HepG2 (cell line): Measurements from ENCODE around the gene GJB5. TPM values are rescaled to one million over a fixed set of nuclear protein-coding genes. Genes with fewer than 3 reads are reported as not detected.

Source experiments
- ATAC-seq: fragments of 200-7000 bp; cut with Tn5 transposase; 3 replicates; pipeline ENCODE4 v1.9.1; 2020; ENCODE audit warnings: mild to moderate bottlenecking, moderate library complexity
- BruUV-seq: library from RNA; stranded (reverse); fragments of 400-500 nt; replicated peaks from 2 replicates; lab custom pipeline; 2021; lab: Mats Ljungman, UMichigan
- CTCF ChIA-PET: fragments of 300-600 bp; formaldehyde crosslinking; extraction: SDS; loops from one replicate; lab custom pipeline; 2021; ENCODE audit warnings: low total read pairs, inconsistent platforms, low intra/inter-chr PET ratio; lab: Yijun Ruan, JAX
- POLR2A ChIA-PET: fragments of 350-600 bp; sonication (Branson Sonifier 250); formaldehyde crosslinking; loops from one replicate; lab custom pipeline; 2020; ENCODE audit warnings: antibody characterized with exemption, inconsistent platforms; lab: Yijun Ruan, JAX
- DNase-seq: peaks from one replicate; pipeline ENCODE4 v3.0.0-alpha.2; 2015; ENCODE audit warnings: low spot score
- FAIRE-seq: peaks from 3 replicates; lab custom pipeline; 2011; peaks lifted over from hg19 to GRCh38; lab: Jason Lieb, UNC
- H2AFZ ChIP-seq: one replicate; pipeline ENCODE4 v1.6.1; 2011; ENCODE audit warnings: low read length, inconsistent platforms
- H3K27ac ChIP-seq: fragments of 300-600 bp; 3 replicates; pipeline ENCODE4 v1.8.0; 2011; ENCODE audit warnings: mixed run types, mild to moderate bottlenecking, mixed read lengths, low read length, inconsistent platforms; ENCODE audit not compliant: insufficient read depth; ENCODE audit errors: extremely low read length
- H3K27me3 ChIP-seq, 2 experiments: fragments of 200-600 bp in 1 of 2; 2 replicates in 1 of 2; 3 replicates in 1 of 2; pipeline versions ENCODE4 v1.6.0 to v1.8.0; 2011; ENCODE audit warnings: low read length in 2 of 2, mild to moderate bottlenecking in 2 of 2, moderate library complexity in 2 of 2, inconsistent platforms in 1 of 2; ENCODE audit not compliant: insufficient read depth in 2 of 2, control insufficient read depth in 1 of 2
- H3K36me3 ChIP-seq, 2 experiments: fragments of 200-600 bp in 1 of 2; replicated peaks in 1 of 2; 2 replicates in 1 of 2; 3 replicates in 1 of 2; pipeline versions ENCODE4 v1.5.1 to v1.8.0; 2011; ENCODE audit warnings: low read length in 2 of 2, inconsistent platforms in 1 of 2; ENCODE audit not compliant: insufficient read depth in 2 of 2, control insufficient read depth in 1 of 2
- H3K4me1 ChIP-seq: 2 replicates; pipeline ENCODE4 v1.5.1; 2012; ENCODE audit warnings: low read length, inconsistent platforms; ENCODE audit not compliant: insufficient read depth
- H3K4me2 ChIP-seq: 2 replicates; pipeline ENCODE4 v1.6.0; 2011; ENCODE audit warnings: low read depth, low read length, inconsistent platforms
- H3K4me3 ChIP-seq, 3 experiments: fragments of 200-600 bp in 1 of 3; sonication (generic), shearing (Covaris generic) in 1 of 3; replicated peaks in 1 of 3; 2 replicates each; pipeline ENCODE4 v1.5.1; 2011 to 2016; ENCODE audit warnings: low read length in 3 of 3, inconsistent platforms in 2 of 3, low read depth in 2 of 3, mild to moderate bottlenecking in 2 of 3, control low read depth in 1 of 3, mixed read lengths in 1 of 3; ENCODE audit not compliant: insufficient read depth in 1 of 3
- H3K79me2 ChIP-seq: one replicate; pipeline ENCODE4 v1.6.1; 2011; ENCODE audit warnings: low read length, inconsistent platforms; ENCODE audit not compliant: insufficient read depth
- H3K9ac ChIP-seq: 2 replicates; pipeline ENCODE4 v1.6.0; 2011; ENCODE audit warnings: mild to moderate bottlenecking, low read depth, low read length, inconsistent platforms; ENCODE audit not compliant: insufficient read depth
- H3K9me3 ChIP-seq: 2 replicates; pipeline ENCODE4 v1.5.1; 2012; ENCODE audit warnings: mild to moderate bottlenecking, low read length
- H4K20me1 ChIP-seq: 2 replicates; pipeline ENCODE4 v1.6.0; 2011; ENCODE audit warnings: inconsistent platforms, mild to moderate bottlenecking, low read length, moderate library complexity; ENCODE audit not compliant: insufficient read depth
- ATF1 ChIP-seq: IDR thresholded peaks from 2 replicates; pipeline ENCODE4 v1.6.1; 2016; ENCODE audit warnings: mild to moderate bottlenecking, control low read depth
- ATF3 ChIP-seq: sonication (generic); formaldehyde crosslinking; IDR thresholded peaks from 2 replicates; pipeline ENCODE4 v1.4.0; 2020; ENCODE audit warnings: missing genetic modification reagents
- CBX2 ChIP-seq, 2 experiments: fragments of 200-600 bp in 1 of 2; sonication (generic); formaldehyde crosslinking in 1 of 2; IDR thresholded peaks; 2 replicates each; pipeline versions ENCODE4 v1.7.0 to v1.8.1; 2018 to 2022; ENCODE audit warnings: low read depth in 2 of 2, low read length in 1 of 2, mild to moderate bottlenecking in 1 of 2, missing genetic modification reagents in 1 of 2
- ERF ChIP-seq: IDR thresholded peaks from 2 replicates; pipeline ENCODE4 v1.6.1; 2018; ENCODE audit warnings: missing biosample characterization, missing genetic modification reagents
- ETV6 ChIP-seq: sonication (generic); formaldehyde crosslinking; conservative IDR thresholded peaks from 2 replicates; pipeline ENCODE4 v1.4.0; 2020; ENCODE audit warnings: missing genetic modification reagents
- MAFG ChIP-seq: sonication (generic); formaldehyde crosslinking; IDR thresholded peaks from 2 replicates; pipeline ENCODE4 v1.5.1; 2020; ENCODE audit warnings: mild to moderate bottlenecking, missing genetic modification reagents
- MTA3 ChIP-seq: sonication (generic); formaldehyde crosslinking; IDR thresholded peaks from 2 replicates; pipeline ENCODE4 v1.4.0; 2020; ENCODE audit warnings: missing genetic modification reagents
- NONO ChIP-seq, 2 experiments: fragments of 450-650 bp in 1 of 2; sonication (generic) in 1 of 2; formaldehyde crosslinking in 1 of 2; IDR thresholded peaks in 1 of 2; conservative IDR thresholded peaks in 1 of 2; 2 replicates each; pipeline versions ENCODE4 v1.6.1 to v1.8.0; 2017 to 2022; ENCODE audit warnings: mild to moderate bottlenecking in 1 of 2, missing genetic modification reagents in 1 of 2, moderate library complexity in 1 of 2
- RNF2 ChIP-seq: fragments of 450-650 bp; conservative IDR thresholded peaks from 2 replicates; pipeline ENCODE4 v1.6.1; 2016; ENCODE audit warnings: low read depth
- RORA ChIP-seq: sonication (generic); formaldehyde crosslinking; IDR thresholded peaks from 2 replicates; pipeline ENCODE4 v1.5.0; 2020; ENCODE audit warnings: mild to moderate bottlenecking, missing genetic modification reagents, moderate library complexity
- SIX1 ChIP-seq: sonication (generic); formaldehyde crosslinking; IDR thresholded peaks from 2 replicates; pipeline ENCODE4 v1.4.0; 2020; ENCODE audit warnings: missing genetic modification reagents, borderline replicate concordance
- STAT5B ChIP-seq: sonication (generic); formaldehyde crosslinking; IDR thresholded peaks from 2 replicates; pipeline ENCODE4 v1.4.0; 2020; ENCODE audit warnings: missing genetic modification reagents
- ZNF256 ChIP-seq: sonication (generic); formaldehyde crosslinking; conservative IDR thresholded peaks from 2 replicates; pipeline ENCODE4 v1.4.0; 2020; ENCODE audit warnings: missing genetic modification reagents
- ZNF296 ChIP-seq: sonication (generic); formaldehyde crosslinking; conservative IDR thresholded peaks from 2 replicates; pipeline ENCODE4 v1.5.0; 2020; ENCODE audit warnings: mild to moderate bottlenecking, missing genetic modification reagents
- ZNF331 ChIP-seq: sonication (generic); formaldehyde crosslinking; IDR thresholded peaks from 2 replicates; pipeline ENCODE4 v1.4.0; 2020; ENCODE audit warnings: missing genetic modification reagents
- ZNF446 ChIP-seq: sonication (generic); formaldehyde crosslinking; IDR thresholded peaks from 2 replicates; pipeline ENCODE4 v1.5.0; 2020; ENCODE audit warnings: mild to moderate bottlenecking, missing genetic modification reagents
- ZNF460 ChIP-seq: sonication (generic); formaldehyde crosslinking; IDR thresholded peaks from 2 replicates; pipeline ENCODE4 v1.5.1; 2020; ENCODE audit warnings: missing genetic modification reagents, mild to moderate bottlenecking, borderline replicate concordance
- ZNF577 ChIP-seq: sonication (generic); formaldehyde crosslinking; IDR thresholded peaks from 2 replicates; pipeline ENCODE4 v1.4.0; 2020; ENCODE audit warnings: mild to moderate bottlenecking, low read depth, missing genetic modification reagents, borderline replicate concordance
- ZNF589 ChIP-seq: sonication (generic); formaldehyde crosslinking; conservative IDR thresholded peaks from 2 replicates; pipeline ENCODE4 v1.8.0; 2022; ENCODE audit warnings: mild to moderate bottlenecking, moderate library complexity, missing genetic modification reagents
- ZNF691 ChIP-seq: sonication (generic); formaldehyde crosslinking; IDR thresholded peaks from 2 replicates; pipeline ENCODE4 v1.4.0; 2020; ENCODE audit warnings: missing genetic modification reagents, low read depth, mild to moderate bottlenecking, borderline replicate concordance
- ZSCAN9 ChIP-seq: IDR thresholded peaks from 2 replicates; pipeline ENCODE4 v1.6.1; 2016; ENCODE audit warnings: borderline replicate concordance
- WGBS: methylation state at CpG from one replicate; pipeline ENCODE4 v1.1.6; 2017; ENCODE audit warnings: low lambda C conversion rate; 5-methylcytosine and 5-hydroxymethylcytosine counted together
- in situ Hi-C: cut with HindIII; loops from 2 replicates; pipeline ENCODE4 v1.10.0; 2017; ENCODE audit warnings: low pct_unique_long_range_greater_than_20kb; ENCODE audit not compliant: extremely low pct_ligation_motif_present
- intact Hi-C: fragments of 100-400 bp; cut with micrococcal nuclease; formaldehyde crosslinking; loops from one replicate; pipeline ENCODE4 v1.10.0; 2022; ENCODE audit not compliant: unreplicated experiment
- polyA plus RNA-seq, 8 experiments: library from polyadenylated mRNA; depleted of rRNA in 3 of 8; stranded (reverse) in 7 of 8; unstranded in 1 of 8; fragments of >200 nt; fragmentation: Illumina TruSeq in 4 of 8; extraction: Trizol in 4 of 8; gene quantifications; 2 replicates each; pipeline versions ENCODE4 v1.2.1 to v1.2.3, GENCODE V29; 2011 to 2016; ENCODE audit warnings: low read depth in 4 of 8, missing spikeins in 1 of 8, mixed read lengths in 1 of 8; ENCODE audit not compliant: insufficient read depth in 1 of 8
- total RNA-seq, 5 experiments: library from RNA; depleted of rRNA; stranded (reverse); fragments of >200 nt; fragmentation: Illumina TruSeq; extraction: Trizol; gene quantifications; 2 replicates each; pipeline ENCODE4 v1.2.3, GENCODE V29; 2016; ENCODE audit warnings: low read depth in 1 of 5
- TF ChIP-seq, protein P1 (sequence below): IDR thresholded peaks from 2 replicates; pipeline ENCODE4 v1.6.1; 2016; ENCODE audit warnings: missing compliant biosample characterization, missing genetic modification reagents, borderline replicate concordance

The GJB5 gene
- total and polyA plus RNA-seq, 2 of the 13 experiments (the other 11 are each of a cell fraction or from before 2014, with no cell fraction given), result not detected

DNA sequence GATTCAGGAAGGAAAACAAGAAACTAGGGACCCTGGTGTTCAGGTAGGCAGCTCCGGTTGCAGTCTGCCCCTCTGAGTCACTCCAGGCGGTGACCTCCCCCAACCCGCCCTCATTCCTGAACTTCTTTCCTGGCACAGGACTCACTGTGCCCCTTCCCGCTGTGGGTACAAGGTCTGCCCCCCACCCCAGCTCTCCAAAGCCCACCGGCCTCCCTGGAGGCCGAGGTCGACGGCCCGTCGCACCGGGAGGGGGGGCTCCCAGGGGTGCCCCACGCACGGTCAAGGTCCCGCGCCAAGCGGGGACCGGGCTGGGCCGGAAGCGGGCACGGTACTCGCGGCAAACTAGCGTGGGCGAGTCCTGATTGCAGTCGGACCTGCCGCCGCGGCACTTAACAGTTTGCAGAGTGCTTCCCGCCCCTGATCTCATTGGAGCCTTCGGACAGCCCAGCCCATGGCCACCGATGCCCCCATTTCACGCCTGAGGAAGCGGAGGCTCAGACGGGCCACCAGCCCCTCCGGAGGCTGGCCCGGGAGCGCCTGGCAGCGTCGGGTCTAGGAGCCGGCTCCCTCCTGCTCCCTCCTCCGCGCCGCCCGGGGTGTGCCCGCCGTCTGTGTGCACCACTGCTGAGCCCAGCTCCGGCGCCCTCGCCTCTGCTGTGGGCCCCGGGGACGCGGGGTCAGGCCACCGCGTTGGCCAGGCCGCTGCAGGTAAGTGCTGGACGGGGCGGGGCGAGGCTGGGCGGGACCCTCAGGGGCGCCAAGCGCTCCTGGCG lies 26.4 kb downstream of the GJB5 start, which contains the start of gene GJB3 (continued):
- TF ChIP-seq ZNF691, result no peak
- no peak for TF ChIP-seq ERF (CRISPR knock-in tag)
- TF ChIP-seq SIX1 (CRISPR knock-in tag), result no peak
- no peak for TF ChIP-seq ATF1 (CRISPR knock-in tag)
- TF ChIP-seq STAT5B (CRISPR knock-in tag), result no peak
- no peak for TF ChIP-seq ATF3 (CRISPR knock-in tag)
- no peak for TF ChIP-seq NONO (IDR thresholded peaks at IDR 0.05)
- TF ChIP-seq NONO (CRISPR knock-in tag; conservative IDR thresholded peaks at IDR 0.05), result no peak
- TF ChIP-seq ZSCAN9, result no peak

- DNase-seq, result no peak
- POLR2A ChIA-PET, result no interaction called here
- peaks cover 10 to 32% of the 10 kb centered on the region in 2 experiments; a peak in 3 of 5 replicates for H3K27me3 ChIP-seq
- H3K9ac ChIP-seq, result no peak overlapping the region
- H3K27ac ChIP-seq, result no peak overlapping the region
- H3K36me3 ChIP-seq, result no peaks in the 10 kb centered on the region
- no peaks in the 10 kb centered on the region for H4K20me1 ChIP-seq
- 37% methylated on average over 9 of the region's 18 CpGs for WGBS
- intact Hi-C loops, result no loop called here
- CTCF ChIA-PET, result no interaction called here
- peak; percentile 31; the same call in 2 of the 3 replicates for ATAC-seq
- H3K4me3 ChIP-seq, result no peak overlapping the region
- H3K4me2 ChIP-seq, result no peak overlapping the region
- no peak overlapping the region for H2AFZ ChIP-seq
- no peak for FAIRE-seq
- no TSS peak for BruUV-seq
- no peaks in the 10 kb centered on the region for H3K79me2 ChIP-seq
- no peaks in the 10 kb centered on the region for H3K9me3 ChIP-seq
- in situ Hi-C loops, result no loop called here
- H3K4me1 ChIP-seq, result no peaks in the 10 kb centered on the region
- TF ChIP-seq ZNF460 (CRISPR knock-in tag) (no peak), ETV6 (CRISPR knock-in tag) (no peak), ZNF256 (CRISPR knock-in tag) (no peak), ZNF589 (no peak), ATF3 (CRISPR knock-in tag) (no peak), RNF2 (no peak), ZNF331 (CRISPR knock-in tag) (no peak), ZNF446 (no peak), ZNF296 (no peak), ZNF577 (CRISPR knock-in tag) (no peak), CBX2 (IDR thresholded peaks at IDR 0.05; ENCODE audit: low read depth, low read length) (no peak), CBX2 (CRISPR knock-in tag; IDR thresholded peaks at IDR 0.05; ENCODE audit: low read depth) (no peak), MAFG (CRISPR knock-in tag) (no peak), RORA (CRISPR knock-in tag) (no peak), MTA3 (CRISPR knock-in tag) (no peak)
- TF ChIP-seq, protein P1, sequence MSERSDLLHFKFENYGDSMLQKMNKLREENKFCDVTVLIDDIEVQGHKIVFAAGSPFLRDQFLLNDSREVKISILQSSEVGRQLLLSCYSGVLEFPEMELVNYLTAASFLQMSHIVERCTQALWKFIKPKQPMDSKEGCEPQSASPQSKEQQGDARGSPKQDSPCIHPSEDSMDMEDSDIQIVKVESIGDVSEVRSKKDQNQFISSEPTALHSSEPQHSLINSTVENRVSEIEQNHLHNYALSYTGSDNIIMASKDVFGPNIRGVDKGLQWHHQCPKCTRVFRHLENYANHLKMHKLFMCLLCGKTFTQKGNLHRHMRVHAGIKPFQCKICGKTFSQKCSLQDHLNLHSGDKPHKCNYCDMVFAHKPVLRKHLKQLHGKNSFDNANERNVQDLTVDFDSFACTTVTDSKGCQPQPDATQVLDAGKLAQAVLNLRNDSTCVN (CRISPR knock-in tag), result no peak
These were observed 27.1 kb downstream of the GJB5 start for GRCh38 chr1:34781844-34782391.
